Femur (tissue), 1 donor: ENCODE results near the gene THYN1.
"Not testable (repeated sequence)": the region's sequence is repeated elsewhere in the genome, so short reads cannot be mapped to it uniquely, and the experiment has no call there.

Experiments
- DNase-seq: peaks from one replicate; pipeline ENCODE4 v3.0.0-alpha.2; 2017

Gene THYN1

GRCh38 chr11:134253188-134253993 lies at the start of gene THYN1, which contains the start of gene ACAD8:
Gene THYN1, minus strand, starts transcription at chr11:134253352. Its CDS starts 470 bp downstream, at chr11:134252882.
Gene ACAD8, plus strand, starts transcription at chr11:134253568. Its CDS starts 33 bp downstream, at chr11:134253601.
- DNase-seq = peak; percentile 97

GRCh38 chr11:134294664-134295063 lies 41.5 kb upstream of the THYN1 start:
- DNase-seq = no peak

- no peak for DNase-seq
These were observed 40.3 kb upstream of the THYN1 start for GRCh38 chr11:134293119-134294113.

GRCh38 chr11:134292661-134293060 lies 39.5 kb upstream of the THYN1 start:
- no peak for DNase-seq

GRCh38 chr11:134291196-134291595 lies 38.0 kb upstream of the THYN1 start:
- DNase-seq = no peak

GRCh38 chr11:134290646-134291045 lies 37.5 kb upstream of the THYN1 start:
- no peak for DNase-seq

- DNase-seq = peak; percentile 46
These were observed 36.6 kb upstream of the THYN1 start for GRCh38 chr11:134289789-134290188.

GRCh38 chr11:134289167-134289566 lies 36.0 kb upstream of the THYN1 start:
- DNase-seq = no peak

GRCh38 chr11:134288486-134288885 lies 35.3 kb upstream of the THYN1 start:
- no peak for DNase-seq

GRCh38 chr11:134287561-134287960 lies 34.4 kb upstream of the THYN1 start:
- no peak for DNase-seq

- DNase-seq = not testable (repeated sequence)
These were observed 31.2 kb upstream of the THYN1 start for GRCh38 chr11:134284349-134284748.

GRCh38 chr11:134283461-134284230 lies 30.5 kb upstream of the THYN1 start:
- DNase-seq = no peak

- DNase-seq = no peak
These were observed 29.2 kb upstream of the THYN1 start for GRCh38 chr11:134282121-134283045.

GRCh38 chr11:134281635-134282034 lies 28.5 kb upstream of the THYN1 start:
- not testable (repeated sequence) for DNase-seq

GRCh38 chr11:134278356-134278755 lies 25.2 kb upstream of the THYN1 start:
- DNase-seq = no peak

GRCh38 chr11:134277183-134278001 lies 24.2 kb upstream of the THYN1 start:
- no peak for DNase-seq

- no peak for DNase-seq
These were observed 23.4 kb upstream of the THYN1 start for GRCh38 chr11:134276396-134277182.

GRCh38 chr11:134275534-134276395 lies 22.6 kb upstream of the THYN1 start, which contains the start of gene GLB1L3:
Gene GLB1L3, plus strand, starts transcription at chr11:134276379. Its CDS starts 362 bp downstream, at chr11:134276741.
- DNase-seq = no peak

GRCh38 chr11:134275188-134275533 lies 22.0 kb upstream of the THYN1 start:
- no peak for DNase-seq
